SK-N-SH treated with all-trans-retinoic acid at 6 μM for 48 hours (cell line): Measurements from ENCODE around the gene COBLL1.

ENCODE experiments used
- ATAC-seq: fragments of 200-7000 bp; cut with Tn5 transposase; 3 replicates; pipeline ENCODE4 v1.9.1; 2020; ENCODE audit warnings: mild to moderate bottlenecking, moderate library complexity
- ARNTL ChIP-seq: fragments of 450-650 bp; formaldehyde crosslinking; IDR thresholded peaks from 2 replicates; pipeline ENCODE4 v1.5.0; 2020; ENCODE audit warnings: low read depth, mild to moderate bottlenecking, moderate library complexity, borderline replicate concordance
- BACH2 ChIP-seq: fragments of 250-450 bp; sonication (Bioruptor Pico); IDR thresholded peaks from 2 replicates; pipeline ENCODE4 v1.9.0; 2021; ENCODE audit warnings: mild to moderate bottlenecking, borderline replicate concordance
- CSDC2 ChIP-seq: fragments of 250-450 bp; sonication (Bioruptor Pico); IDR thresholded peaks from 2 replicates; pipeline ENCODE4 v1.5.0; 2020; ENCODE audit warnings: mild to moderate bottlenecking, moderate library complexity
- ESRRG ChIP-seq: fragments of 250-450 bp; sonication (Bioruptor Pico); IDR thresholded peaks from 2 replicates; pipeline ENCODE4 v1.6.1; 2021; ENCODE audit warnings: mild to moderate bottlenecking
- GLIS3 ChIP-seq: fragments of 250-450 bp; sonication (Bioruptor Pico); IDR thresholded peaks from 2 replicates; pipeline ENCODE4 v1.5.0; 2020; ENCODE audit warnings: mild to moderate bottlenecking, moderate library complexity
- ISL1 ChIP-seq: fragments of 250-450 bp; sonication (Bioruptor Pico); IDR thresholded peaks from 2 replicates; pipeline ENCODE4 v2.1.2; 2022; ENCODE audit warnings: mild to moderate bottlenecking, moderate library complexity
- OSR1 ChIP-seq: fragments of 250-450 bp; sonication (Bioruptor Pico); IDR thresholded peaks from 2 replicates; pipeline ENCODE4 v1.8.0; 2022; ENCODE audit warnings: moderate library complexity, mild to moderate bottlenecking, inconsistent platforms
- POU6F1 ChIP-seq: fragments of 250-450 bp; sonication (Bioruptor Pico); IDR thresholded peaks from 2 replicates; pipeline ENCODE4 v1.8.0; 2021; ENCODE audit warnings: low read depth, mild to moderate bottlenecking, moderate library complexity, borderline replicate concordance
- PPARA ChIP-seq: fragments of 250-450 bp; sonication (Bioruptor Pico); IDR thresholded peaks from 2 replicates; pipeline ENCODE4 v1.5.0; 2020; ENCODE audit warnings: mild to moderate bottlenecking, borderline replicate concordance
- RARB ChIP-seq: fragments of 250-450 bp; sonication (Bioruptor Pico); IDR thresholded peaks from 2 replicates; pipeline ENCODE4 v1.8.0; 2021; ENCODE audit warnings: mild to moderate bottlenecking, moderate library complexity
- TCF4 ChIP-seq: fragments of 250-450 bp; sonication (Bioruptor Pico); IDR thresholded peaks from 2 replicates; pipeline ENCODE4 v1.8.0; 2021; ENCODE audit warnings: mild to moderate bottlenecking, moderate library complexity, borderline replicate concordance
- TOX ChIP-seq: fragments of 250-450 bp; sonication (Bioruptor Pico); IDR thresholded peaks from 2 replicates; pipeline ENCODE4 v1.8.0; 2021; ENCODE audit warnings: mild to moderate bottlenecking, moderate library complexity, borderline replicate concordance
- TSHZ2 ChIP-seq: fragments of 250-450 bp; sonication (Bioruptor Pico); IDR thresholded peaks from 2 replicates; pipeline ENCODE4 v1.5.0; 2020; ENCODE audit warnings: mild to moderate bottlenecking, moderate library complexity
- ZC3H10 ChIP-seq: fragments of 250-450 bp; sonication (Bioruptor Pico); IDR thresholded peaks from 2 replicates; pipeline ENCODE4 v1.5.1; 2021; ENCODE audit warnings: mild to moderate bottlenecking, moderate library complexity
- ZFP30 ChIP-seq: fragments of 450-650 bp; formaldehyde crosslinking; IDR thresholded peaks from 2 replicates; pipeline ENCODE4 v1.5.0; 2022; ENCODE audit warnings: mild to moderate bottlenecking, moderate library complexity
- ZNF565 ChIP-seq: fragments of 450-650 bp; formaldehyde crosslinking; conservative IDR thresholded peaks from 2 replicates; pipeline ENCODE4 v1.5.0; 2020; ENCODE audit warnings: low read depth, mild to moderate bottlenecking, moderate library complexity
- ZNF70 ChIP-seq: fragments of 450-650 bp; formaldehyde crosslinking; IDR thresholded peaks from 2 replicates; pipeline ENCODE4 v1.5.0; 2020; ENCODE audit warnings: mild to moderate bottlenecking, moderate library complexity
- ZNF8 ChIP-seq: fragments of 450-650 bp; formaldehyde crosslinking; IDR thresholded peaks from 2 replicates; pipeline ENCODE4 v1.5.0; 2020; ENCODE audit warnings: mild to moderate bottlenecking, moderate library complexity

Gene COBLL1

GRCh38 chr2:164651361-164651760 lies 190.3 kb downstream of the COBLL1 start (continued):
- TF ChIP-seq TSHZ2 (CRISPR knock-in tag) (no peak), BACH2 (no peak)

- no peak for ATAC-seq
Measured at GRCh38 chr2:164644036-164644700, 197.5 kb downstream of the COBLL1 start.

GRCh38 chr2:164642946-164643555 lies 198.6 kb downstream of the COBLL1 start:
- no peak for ATAC-seq
- TF ChIP-seq TSHZ2 (CRISPR knock-in tag) (no peak), POU6F1 (CRISPR knock-in tag) (no peak), OSR1 (CRISPR knock-in tag) (no peak), PPARA (no peak)

More at GRCh38 chr2:164644036-164644700, 197.5 kb downstream of the COBLL1 start:
- TF ChIP-seq TSHZ2 (CRISPR knock-in tag), result no peak
- no peak for TF ChIP-seq ESRRG (CRISPR knock-in tag)
- no peak for TF ChIP-seq RARB (CRISPR knock-in tag)
- no peak for TF ChIP-seq ZNF8

- ATAC-seq, result peak; percentile 56; the same call in 2 of the 3 replicates
- TF ChIP-seq CSDC2 (CRISPR knock-in tag), result no peak
- TF ChIP-seq TCF4 (CRISPR knock-in tag), result no peak
- no peak for TF ChIP-seq ARNTL
- TF ChIP-seq OSR1 (CRISPR knock-in tag), result no peak
- no peak for TF ChIP-seq ZNF70 (CRISPR knock-in tag)
- no peak for TF ChIP-seq TSHZ2 (CRISPR knock-in tag)
- TF ChIP-seq ZFP30, result no peak
- TF ChIP-seq TOX (CRISPR knock-in tag), result no peak
- no peak for TF ChIP-seq POU6F1 (CRISPR knock-in tag)
- no peak for TF ChIP-seq ZC3H10
- no peak for TF ChIP-seq ISL1 (CRISPR knock-in tag)
- no peak for TF ChIP-seq BACH2
- TF ChIP-seq GLIS3 (CRISPR knock-in tag), result no peak
- no peak for TF ChIP-seq ZNF565 (CRISPR knock-in tag)
Measured at GRCh38 chr2:164642268-164642667, 199.4 kb downstream of the COBLL1 start.
